A549 treated with DMSO at 1 μM for 4 hours (cell line): Measurements from ENCODE around the gene KCNJ2. TPM values are rescaled to one million over a fixed set of nuclear protein-coding genes. Genes with fewer than 3 reads are reported as not detected.

ENCODE experiments used
- total RNA-seq: library from RNA; stranded (reverse); fragments of 200-300 nt; extraction: Qiagen RNA extraction; gene quantifications from 5 replicates; pipeline ENCODE4 v1.2.3, GENCODE V29; 2022; ENCODE audit warnings: low read depth

The KCNJ2 gene
- 0.09 to 0.16 TPM (median 0.10 TPM) in 5 replicates for total RNA-seq

GRCh38 chr17:70168977-70169708, at the start of gene KCNJ2:
TSS of gene KCNJ2 (plus strand) at chr17:70169532. CDS start at chr17:70175040, 5,508 bp downstream.

Other genes with a start within 250 kb of the KCNJ2 start
- 0.05 to 0.23 TPM (median 0.17 TPM) in 5 replicates for gene KCNJ16, start 94.3 kb upstream of the KCNJ2 start, total RNA-seq